Stimulated activated CD8-positive, alpha-beta memory T cell treated with anti-CD3 and anti-CD28 coated beads, Interleukin-7, amount 100 ng/mL, for 24 hours (primary cell): Measurements from ENCODE around the gene ADGRD1.

Experiments used
- DNase-seq: peaks from one replicate; pipeline ENCODE4 v3.0.0-alpha.2; 2020; ENCODE audit warnings: low read depth

ADGRD1 gene

GRCh38 chr12:131025234-131025633 is 71.5 kb downstream of the ADGRD1 start:
- DNase-seq: no peak

GRCh38 chr12:131025939-131026702 is 72.4 kb downstream of the ADGRD1 start:
- DNase-seq: no peak

GRCh38 chr12:131026754-131027153 is 73.0 kb downstream of the ADGRD1 start:
- DNase-seq: no peak

GRCh38 chr12:131027264-131027663 is 73.6 kb downstream of the ADGRD1 start:
- DNase-seq: no peak

- DNase-seq: no peak
These were observed 74.3 kb downstream of the ADGRD1 start for GRCh38 chr12:131027876-131028586.

- DNase-seq: no peak
These were observed 75.1 kb downstream of the ADGRD1 start for GRCh38 chr12:131028587-131029338.

- no peak for DNase-seq
These were observed 77.0 kb downstream of the ADGRD1 start for GRCh38 chr12:131030472-131031328.

GRCh38 chr12:131032082-131032750 is 78.5 kb downstream of the ADGRD1 start:
- no peak for DNase-seq

GRCh38 chr12:131033486-131033885 is 79.8 kb downstream of the ADGRD1 start:
- DNase-seq: no peak

- DNase-seq: no peak
These were observed 80.3 kb downstream of the ADGRD1 start for GRCh38 chr12:131033886-131034482.

GRCh38 chr12:131034631-131035244 is 81.0 kb downstream of the ADGRD1 start:
- no peak for DNase-seq

- no peak for DNase-seq
These were observed 81.6 kb downstream of the ADGRD1 start for GRCh38 chr12:131035245-131035681.

- no peak for DNase-seq
These were observed 84.5 kb downstream of the ADGRD1 start for GRCh38 chr12:131038159-131038558.

- DNase-seq: no peak
These were observed 85.5 kb downstream of the ADGRD1 start for GRCh38 chr12:131038961-131039950.

GRCh38 chr12:131040491-131040890 is 86.8 kb downstream of the ADGRD1 start:
- no peak for DNase-seq

GRCh38 chr12:131041216-131041967 is 87.7 kb downstream of the ADGRD1 start:
- no peak for DNase-seq

GRCh38 chr12:131041968-131042833 is 88.5 kb downstream of the ADGRD1 start:
- no peak for DNase-seq
